Testis (tissue), 2 donors: ENCODE measurements around the gene ZNF212.

Source experiments
- POLR2A ChIP-seq: fragments of 450-650 bp; IDR thresholded peaks from one replicate; pipeline ENCODE4 v1.6.1; 2017; ENCODE audit warnings: antibody characterized with exemption, mild to moderate bottlenecking, moderate library complexity
- TF ChIP-seq, protein P1 (sequence below), 3 experiments: fragments of 450-650 bp in 2 of 3; fragments of 200-600 bp in 1 of 3; sonication (generic) in 1 of 3; IDR thresholded peaks; one replicate each; pipeline ENCODE4 v1.5.1; 2016 to 2019; ENCODE audit warnings: antibody characterized with exemption in 3 of 3, mild to moderate bottlenecking in 2 of 3, moderate library complexity in 1 of 3

DNA sequence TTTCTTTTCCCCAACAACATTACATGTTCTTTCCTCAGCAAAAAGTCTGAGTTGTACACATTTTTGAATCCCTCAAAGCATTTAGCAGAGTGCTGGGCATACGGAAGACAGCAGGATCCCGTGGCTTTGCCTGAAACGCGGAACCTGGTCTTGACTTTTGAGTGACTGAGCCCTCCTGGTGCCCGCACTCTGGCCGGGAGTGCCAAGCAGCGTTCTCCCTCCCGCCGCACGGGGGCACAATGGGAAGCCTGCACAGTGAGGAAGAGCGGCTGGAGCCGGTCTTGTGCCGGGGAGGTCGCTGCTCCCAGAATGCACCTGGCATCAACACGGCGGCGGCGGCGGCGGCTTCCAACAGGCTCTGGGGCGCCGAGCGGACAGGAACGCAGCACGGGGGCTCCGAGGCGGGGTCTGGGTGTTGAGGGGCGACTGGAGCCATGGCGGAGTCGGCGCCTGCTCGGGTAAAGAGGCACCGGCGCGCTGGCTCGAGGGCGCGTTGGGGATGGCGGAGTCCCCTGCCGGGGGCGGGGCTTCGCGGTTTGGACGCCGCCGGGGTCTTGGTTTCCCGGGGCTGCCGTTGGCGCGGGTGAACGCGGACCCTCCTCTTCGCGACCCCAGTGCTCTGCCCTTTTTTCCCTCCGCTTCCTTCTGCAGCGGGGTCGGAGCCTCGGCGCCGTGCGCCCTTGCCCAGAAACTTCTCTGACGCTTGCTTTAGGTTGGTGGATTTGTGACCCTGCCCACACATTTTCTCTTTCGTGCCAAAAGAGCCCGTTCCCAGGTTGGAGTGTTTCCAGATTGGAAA, at the start of gene ZNF212:
- TF ChIP-seq, protein P1, sequence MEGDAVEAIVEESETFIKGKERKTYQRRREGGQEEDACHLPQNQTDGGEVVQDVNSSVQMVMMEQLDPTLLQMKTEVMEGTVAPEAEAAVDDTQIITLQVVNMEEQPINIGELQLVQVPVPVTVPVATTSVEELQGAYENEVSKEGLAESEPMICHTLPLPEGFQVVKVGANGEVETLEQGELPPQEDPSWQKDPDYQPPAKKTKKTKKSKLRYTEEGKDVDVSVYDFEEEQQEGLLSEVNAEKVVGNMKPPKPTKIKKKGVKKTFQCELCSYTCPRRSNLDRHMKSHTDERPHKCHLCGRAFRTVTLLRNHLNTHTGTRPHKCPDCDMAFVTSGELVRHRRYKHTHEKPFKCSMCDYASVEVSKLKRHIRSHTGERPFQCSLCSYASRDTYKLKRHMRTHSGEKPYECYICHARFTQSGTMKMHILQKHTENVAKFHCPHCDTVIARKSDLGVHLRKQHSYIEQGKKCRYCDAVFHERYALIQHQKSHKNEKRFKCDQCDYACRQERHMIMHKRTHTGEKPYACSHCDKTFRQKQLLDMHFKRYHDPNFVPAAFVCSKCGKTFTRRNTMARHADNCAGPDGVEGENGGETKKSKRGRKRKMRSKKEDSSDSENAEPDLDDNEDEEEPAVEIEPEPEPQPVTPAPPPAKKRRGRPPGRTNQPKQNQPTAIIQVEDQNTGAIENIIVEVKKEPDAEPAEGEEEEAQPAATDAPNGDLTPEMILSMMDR (IDR thresholded peaks at IDR 0.05) = peak; percentile 83 to 96 (median 84)
- no peak for TF ChIP-seq POLR2A
